Activated CD4-positive, alpha-beta T cell treated with anti-CD3 and anti-CD28 coated beads, Interleukin-2, amount 50 U/mL, for 24 hours (primary cell): ENCODE measurements around the gene DPEP2NB.
"Not testable (repeated sequence)": the region's sequence is repeated elsewhere in the genome, so short reads cannot be mapped to it uniquely, and the experiment has no call there.

Experiments
- DNase-seq, 2 donors: peaks; one replicate each; pipeline ENCODE4 v3.0.0-alpha.2; 2020; ENCODE audit warnings: low read depth in 1 of 2, low spot score in 1 of 2

The DPEP2NB gene

GRCh38 chr16:68015681-68016080, at the start of gene DPEP2NB:
Gene DPEP2NB, minus strand, starts transcription at chr16:68015911. Its CDS starts 141 bp downstream, at chr16:68015770.
- no peak for DNase-seq

- peak; percentile 37 to 58 for DNase-seq
Observed at GRCh38 chr16:68064791-68065365, 49.2 kb upstream of the DPEP2NB start.

- DNase-seq, result no peak
Observed at GRCh38 chr16:68062910-68063393, 47.2 kb upstream of the DPEP2NB start.

GRCh38 chr16:68061396-68061795, 45.7 kb upstream of the DPEP2NB start:
- no peak for DNase-seq

- DNase-seq, result no peak
Observed at GRCh38 chr16:68059804-68060203, 44.1 kb upstream of the DPEP2NB start.

- no peak for DNase-seq
Observed at GRCh38 chr16:68055395-68055794, 39.7 kb upstream of the DPEP2NB start.

GRCh38 chr16:68049449-68049848, 33.7 kb upstream of the DPEP2NB start:
- DNase-seq, result no peak

- DNase-seq, result no peak
Observed at GRCh38 chr16:68047987-68048386, 32.3 kb upstream of the DPEP2NB start.

GRCh38 chr16:68046106-68046505, 30.4 kb upstream of the DPEP2NB start:
- no peak for DNase-seq

- no peak for DNase-seq
Observed at GRCh38 chr16:68041783-68042182, 26.1 kb upstream of the DPEP2NB start.

GRCh38 chr16:68040506-68041288, 25.0 kb upstream of the DPEP2NB start:
- DNase-seq, result peak; percentile 84 to 85

- DNase-seq, result no peak
Observed at GRCh38 chr16:68037841-68038597, 22.3 kb upstream of the DPEP2NB start.

- no peak for DNase-seq
Observed at GRCh38 chr16:68035227-68035626, 19.5 kb upstream of the DPEP2NB start.

- DNase-seq, result no peak
Observed at GRCh38 chr16:68033101-68033500, 17.4 kb upstream of the DPEP2NB start.

- no peak for DNase-seq
Observed at GRCh38 chr16:68031951-68032350, 16.2 kb upstream of the DPEP2NB start.

GRCh38 chr16:68030108-68030507, 14.4 kb upstream of the DPEP2NB start:
- DNase-seq, result not testable (repeated sequence)

GRCh38 chr16:68028996-68029395, 13.3 kb upstream of the DPEP2NB start:
- DNase-seq, result no peak

- peak; percentile 93 to 96 for DNase-seq
Observed at GRCh38 chr16:68022728-68023537, 7.2 kb upstream of the DPEP2NB start, which contains the start of the genes DDX28 and DUS2. Gene DDX28, minus strand, starts transcription at chr16:68023232. Its CDS starts 30 bp downstream, at chr16:68023202. Gene DUS2, plus strand, starts transcription at chr16:68023284. Its CDS starts 14,740 bp downstream, at chr16:68038024.

GRCh38 chr16:68022278-68022727, 6.6 kb upstream of the DPEP2NB start:
- no peak for DNase-seq

- no peak for DNase-seq
Observed at GRCh38 chr16:68021490-68021889, 5.8 kb upstream of the DPEP2NB start.
